RWPE2 (cell line): Measurements from ENCODE around the gene TYMP.

Experiments used
- ATAC-seq: fragments of 200-7000 bp; cut with Tn5 transposase; 3 replicates; pipeline ENCODE4 v1.9.1; 2021; ENCODE audit warnings: low read depth
- DNase-seq: peaks from one replicate; pipeline ENCODE4 v3.0.0-alpha.2; 2020; ENCODE audit warnings: low spot score
- H3K27ac ChIP-seq: fragments of 450-650 bp; 2 replicates; pipeline ENCODE4 v1.5.1; 2017; ENCODE audit warnings: mild to moderate bottlenecking; ENCODE audit not compliant: poor library complexity, severe bottlenecking
- H3K27me3 ChIP-seq: fragments of 250-450 bp; sonication (Bioruptor Pico); 2 replicates; pipeline ENCODE4 v1.5.1; 2021; ENCODE audit warnings: mild to moderate bottlenecking, moderate library complexity; ENCODE audit not compliant: insufficient read depth, poor library complexity, severe bottlenecking
- H3K36me3 ChIP-seq: fragments of 250-450 bp; sonication (Bioruptor Pico); 2 replicates; pipeline ENCODE4 v1.5.1; 2020; ENCODE audit warnings: low read depth, mild to moderate bottlenecking, moderate library complexity
- H3K4me1 ChIP-seq: fragments of 250-450 bp; sonication (Bioruptor Pico); 2 replicates; pipeline ENCODE4 v1.5.1; 2021; ENCODE audit warnings: mild to moderate bottlenecking, moderate library complexity; ENCODE audit not compliant: insufficient read depth, poor library complexity, severe bottlenecking
- H3K4me3 ChIP-seq: fragments of 250-450 bp; sonication (Bioruptor Pico); 2 replicates; pipeline ENCODE4 v1.5.1; 2021; ENCODE audit warnings: mild to moderate bottlenecking, moderate library complexity; ENCODE audit not compliant: severe bottlenecking
- H3K9me3 ChIP-seq: fragments of 250-450 bp; sonication (Bioruptor Pico); 2 replicates; pipeline ENCODE4 v1.5.1; 2021; ENCODE audit warnings: mild to moderate bottlenecking, moderate library complexity; ENCODE audit not compliant: severe bottlenecking
- TF ChIP-seq, protein P1 (sequence below): fragments of 450-650 bp; IDR thresholded peaks from one replicate; pipeline ENCODE4 v1.5.1; 2017; ENCODE audit warnings: mild to moderate bottlenecking, moderate library complexity; ENCODE audit not compliant: poor library complexity, severe bottlenecking

The TYMP gene

DNA sequence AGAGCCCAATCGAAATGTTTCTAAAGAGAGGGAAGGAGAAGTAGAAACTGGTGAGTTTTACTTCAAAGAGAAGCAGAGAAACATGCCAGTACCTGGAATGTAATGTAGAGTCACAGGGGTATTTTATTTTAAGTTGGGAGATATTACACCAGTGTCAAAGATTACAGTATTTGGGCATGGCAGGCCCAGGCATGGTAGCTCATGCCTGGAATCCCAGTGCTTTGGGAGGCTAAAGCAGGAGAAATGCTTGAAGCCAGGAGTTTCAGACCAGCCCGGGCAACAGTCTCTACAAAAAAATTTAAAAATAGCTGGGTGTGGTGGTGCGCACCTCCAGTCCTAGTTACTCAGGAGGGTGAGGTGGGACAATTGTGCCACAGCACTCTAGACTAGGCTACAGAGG lies 30.2 kb upstream of the TYMP start:
- Histone ChIP-seq H3K4me1 (no peaks in the 10 kb centered on the region), H3K27ac (no peak overlapping the region), H3K9me3 (no peaks in the 10 kb centered on the region), H3K4me3 (no peak overlapping the region), H3K27me3 (no peaks in the 10 kb centered on the region), H3K36me3 (no peaks in the 10 kb centered on the region)
- TF ChIP-seq, protein P1, sequence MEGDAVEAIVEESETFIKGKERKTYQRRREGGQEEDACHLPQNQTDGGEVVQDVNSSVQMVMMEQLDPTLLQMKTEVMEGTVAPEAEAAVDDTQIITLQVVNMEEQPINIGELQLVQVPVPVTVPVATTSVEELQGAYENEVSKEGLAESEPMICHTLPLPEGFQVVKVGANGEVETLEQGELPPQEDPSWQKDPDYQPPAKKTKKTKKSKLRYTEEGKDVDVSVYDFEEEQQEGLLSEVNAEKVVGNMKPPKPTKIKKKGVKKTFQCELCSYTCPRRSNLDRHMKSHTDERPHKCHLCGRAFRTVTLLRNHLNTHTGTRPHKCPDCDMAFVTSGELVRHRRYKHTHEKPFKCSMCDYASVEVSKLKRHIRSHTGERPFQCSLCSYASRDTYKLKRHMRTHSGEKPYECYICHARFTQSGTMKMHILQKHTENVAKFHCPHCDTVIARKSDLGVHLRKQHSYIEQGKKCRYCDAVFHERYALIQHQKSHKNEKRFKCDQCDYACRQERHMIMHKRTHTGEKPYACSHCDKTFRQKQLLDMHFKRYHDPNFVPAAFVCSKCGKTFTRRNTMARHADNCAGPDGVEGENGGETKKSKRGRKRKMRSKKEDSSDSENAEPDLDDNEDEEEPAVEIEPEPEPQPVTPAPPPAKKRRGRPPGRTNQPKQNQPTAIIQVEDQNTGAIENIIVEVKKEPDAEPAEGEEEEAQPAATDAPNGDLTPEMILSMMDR, result no peak
- no peak for DNase-seq
- no peak for ATAC-seq

DNA sequence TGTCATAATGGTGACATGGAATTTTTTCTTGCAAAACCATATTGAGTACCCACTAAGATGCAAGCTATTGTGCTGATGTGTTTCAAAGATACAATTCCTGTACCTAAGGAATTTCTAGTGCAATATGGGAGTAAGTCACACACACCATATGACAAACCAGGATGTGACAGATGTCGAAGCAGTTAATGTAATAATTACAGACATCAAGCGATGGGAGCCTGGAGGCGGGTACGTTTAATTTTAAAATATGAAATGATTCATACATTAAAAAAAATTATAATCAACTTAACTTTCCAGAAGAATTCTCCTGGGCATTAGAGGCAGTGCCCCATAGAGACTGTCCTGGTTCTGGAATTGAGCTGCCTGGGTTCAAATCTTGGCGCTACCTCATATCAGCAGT lies 26.9 kb upstream of the TYMP start:
- Histone ChIP-seq H3K4me1 (no peaks in the 10 kb centered on the region), H3K4me3 (no peak overlapping the region), H3K36me3 (no peaks in the 10 kb centered on the region), H3K9me3 (no peaks in the 10 kb centered on the region), H3K27me3 (no peaks in the 10 kb centered on the region), H3K27ac (no peak overlapping the region)
- TF ChIP-seq, protein P1, result no peak
- ATAC-seq, result no peak
- DNase-seq, result no peak

DNA sequence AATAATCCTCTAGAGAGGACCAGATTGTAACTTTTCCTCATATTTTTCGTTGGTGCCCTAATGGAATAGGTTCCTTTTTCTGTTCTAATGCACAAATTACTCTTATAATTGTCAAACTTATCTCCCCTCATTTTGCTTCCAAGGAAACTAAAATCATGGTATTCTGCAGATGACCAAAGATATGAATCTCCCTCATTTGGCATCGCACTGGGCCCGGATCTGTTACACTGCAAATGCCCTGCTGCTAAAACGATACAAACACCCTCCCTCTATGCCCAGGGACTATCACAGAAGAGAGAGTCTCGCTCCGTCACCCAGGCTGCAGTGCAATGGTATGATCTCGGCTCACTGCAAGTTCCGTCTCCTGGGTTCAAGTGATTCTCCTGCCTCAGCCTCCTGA lies 23.5 kb upstream of the TYMP start:
- DNase-seq (no peak), ATAC-seq (no peak)
- H3K36me3 ChIP-seq, result no peaks in the 10 kb centered on the region
- TF ChIP-seq, protein P1, result no peak
- no peak overlapping the region for H3K27ac ChIP-seq
- H3K4me1 ChIP-seq, result no peaks in the 10 kb centered on the region
- H3K4me3 ChIP-seq, result no peak overlapping the region
- H3K9me3 ChIP-seq, result no peaks in the 10 kb centered on the region
- no peaks in the 10 kb centered on the region for H3K27me3 ChIP-seq

DNA sequence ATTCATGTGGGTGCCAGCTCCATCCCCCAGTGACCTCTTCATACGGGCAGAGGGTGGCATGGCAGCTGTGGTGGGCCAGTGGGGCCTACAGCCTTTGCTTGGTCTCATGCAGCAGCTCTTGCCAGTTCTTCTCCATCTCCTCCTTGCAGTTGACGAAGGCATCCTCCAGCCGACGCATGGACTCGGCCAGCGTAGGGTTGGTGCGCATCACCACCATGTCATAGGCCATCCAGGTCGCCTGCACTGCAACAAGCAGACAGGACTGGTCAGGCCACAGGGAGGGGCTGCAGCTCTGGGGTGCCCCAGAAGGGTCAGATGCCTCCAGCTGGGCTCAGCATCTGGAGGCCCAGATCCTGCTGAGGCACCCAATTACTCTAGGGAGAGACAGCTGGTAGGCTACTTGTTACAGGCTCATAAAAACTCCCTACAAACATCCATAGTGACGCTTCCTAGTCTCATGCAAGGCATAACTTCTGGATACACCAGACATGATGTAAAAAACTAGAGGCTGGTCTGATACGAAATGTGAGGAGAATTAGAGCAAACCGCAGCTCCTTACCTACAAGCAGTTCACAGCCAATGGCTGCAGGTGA lies 21.4 kb upstream of the TYMP start:
- DNase-seq (no peak), ATAC-seq (no peak)
- Histone ChIP-seq H3K9me3 (no peaks in the 10 kb centered on the region), H3K36me3 (no peaks in the 10 kb centered on the region), H3K4me1 (no peaks in the 10 kb centered on the region), H3K4me3 (no peak overlapping the region), H3K27ac (no peak overlapping the region), H3K27me3 (no peaks in the 10 kb centered on the region)
- TF ChIP-seq, protein P1, result no peak

DNA sequence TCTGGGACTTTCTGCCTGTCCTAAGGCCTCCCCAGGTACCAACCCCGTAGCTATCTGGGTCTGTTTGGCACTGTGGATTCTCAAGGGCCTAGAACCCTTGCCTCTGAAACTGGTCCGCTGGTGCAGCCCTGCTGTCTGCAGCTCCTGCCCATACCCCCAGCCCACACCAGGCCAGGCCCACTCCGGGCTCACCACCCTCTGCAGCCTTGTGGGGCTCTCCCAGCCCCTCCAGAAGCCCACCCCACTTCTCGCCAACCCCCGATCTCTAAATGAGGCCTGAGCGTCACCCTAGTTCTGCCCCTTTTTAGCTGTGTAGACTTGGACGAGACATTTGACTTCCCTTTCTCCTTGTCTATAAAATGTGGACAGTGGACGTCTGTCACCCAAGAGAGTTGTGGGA lies 20.6 kb upstream of the TYMP start:
- no peak for DNase-seq
- ATAC-seq, result no peak
- TF ChIP-seq, protein P1, result no peak
- no peaks in the 10 kb centered on the region for H3K27me3 ChIP-seq
- H3K9me3 ChIP-seq, result no peaks in the 10 kb centered on the region
- H3K36me3 ChIP-seq, result no peaks in the 10 kb centered on the region
- no peaks in the 10 kb centered on the region for H3K4me1 ChIP-seq
- no peak overlapping the region for H3K4me3 ChIP-seq
- H3K27ac ChIP-seq, result no peak overlapping the region
